Measurements from ENCODE around the gene SEMA3G.

Gene SEMA3G

DNA sequence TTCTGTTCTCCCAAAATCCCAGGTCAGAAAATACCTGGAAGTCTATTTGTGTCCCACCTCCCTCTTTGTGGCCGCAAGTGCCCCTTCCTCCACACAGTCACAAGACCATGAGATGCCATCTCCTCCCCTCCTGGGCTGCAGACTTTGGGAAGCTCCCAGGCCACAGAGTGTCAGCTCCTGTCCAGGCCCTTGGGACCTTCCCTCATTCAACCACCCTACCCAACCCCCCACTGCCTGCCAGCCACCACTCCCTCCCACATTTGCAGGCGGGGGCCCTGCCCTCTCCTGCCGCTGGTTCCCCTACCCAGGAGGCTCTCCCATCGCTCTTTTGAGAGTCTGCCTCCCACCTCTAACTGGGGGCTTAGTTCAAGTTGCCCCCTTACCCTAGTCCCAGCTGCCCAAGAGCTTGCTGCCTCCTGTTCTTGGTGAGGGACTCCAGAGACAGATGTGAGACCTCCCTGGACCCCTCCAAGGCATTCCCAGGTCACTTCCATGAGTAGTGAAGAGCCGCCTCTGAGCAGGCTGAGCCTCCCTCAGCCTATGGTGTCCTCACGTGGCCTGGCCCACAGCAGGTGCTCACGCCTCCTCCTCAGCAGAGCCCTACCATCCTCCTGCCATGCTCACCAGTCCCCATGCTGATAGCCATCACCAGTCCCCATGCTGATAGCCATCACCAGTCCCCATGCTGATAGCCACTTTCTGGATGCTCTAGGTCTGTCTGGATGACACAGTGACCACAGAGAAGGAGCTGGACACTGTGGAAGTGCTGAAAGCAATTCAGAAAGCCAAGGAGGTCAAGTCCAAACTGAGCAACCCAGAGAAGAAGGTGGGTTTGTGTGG, 34.4 kb upstream of the SEMA3G start:
- no peak for DNase-seq

DNA sequence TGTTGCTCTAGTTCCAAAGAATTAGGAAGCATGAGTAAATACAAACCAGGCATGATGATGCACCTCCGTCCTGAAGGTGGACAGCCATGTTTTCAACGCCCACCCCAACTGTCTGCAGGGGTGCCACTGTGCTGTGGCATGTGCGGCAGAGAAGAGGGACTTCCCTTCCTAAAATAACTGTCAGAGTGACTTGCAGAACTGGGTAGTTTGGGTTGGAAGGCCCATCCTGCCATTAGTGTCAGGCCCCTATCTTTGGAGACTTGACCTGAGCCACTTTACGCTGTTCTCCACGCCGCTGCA, 32.8 kb upstream of the SEMA3G start:
- DNase-seq, result no peak

DNA sequence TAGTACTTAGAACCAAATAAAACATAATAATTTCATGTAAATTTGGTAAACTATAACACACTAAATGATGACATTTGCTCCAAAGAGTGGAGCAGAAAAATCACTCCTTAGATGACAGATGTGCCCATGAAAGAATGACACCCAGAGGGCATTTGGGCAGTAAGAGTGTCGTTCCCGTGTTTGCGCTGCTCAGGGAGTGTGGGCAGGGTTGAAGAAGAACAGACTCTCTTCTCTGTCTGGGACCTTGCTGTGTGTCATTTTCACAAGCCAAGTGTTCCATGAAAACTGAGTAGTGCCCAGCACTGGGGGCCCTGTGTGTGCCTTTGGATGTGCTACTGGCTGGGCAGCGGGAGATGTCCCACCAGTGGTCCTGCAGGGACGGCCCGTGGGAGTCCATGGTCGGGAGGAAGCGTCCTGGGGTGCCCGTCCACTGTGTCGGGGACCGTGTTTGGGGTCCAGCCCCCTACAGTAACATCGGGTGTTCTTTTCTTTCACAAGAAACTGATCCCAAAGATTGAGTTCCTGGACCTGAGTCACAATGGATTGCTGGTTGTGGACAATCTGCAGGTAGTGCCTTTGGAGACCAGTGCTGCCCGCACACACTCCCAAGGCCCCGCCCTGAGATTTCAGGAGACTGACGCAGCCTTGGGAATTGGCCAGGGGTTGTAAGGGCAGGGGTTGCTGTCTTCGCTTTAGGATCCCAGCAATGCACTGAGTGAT, 32.3 kb upstream of the SEMA3G start:
- no peak for DNase-seq

DNA sequence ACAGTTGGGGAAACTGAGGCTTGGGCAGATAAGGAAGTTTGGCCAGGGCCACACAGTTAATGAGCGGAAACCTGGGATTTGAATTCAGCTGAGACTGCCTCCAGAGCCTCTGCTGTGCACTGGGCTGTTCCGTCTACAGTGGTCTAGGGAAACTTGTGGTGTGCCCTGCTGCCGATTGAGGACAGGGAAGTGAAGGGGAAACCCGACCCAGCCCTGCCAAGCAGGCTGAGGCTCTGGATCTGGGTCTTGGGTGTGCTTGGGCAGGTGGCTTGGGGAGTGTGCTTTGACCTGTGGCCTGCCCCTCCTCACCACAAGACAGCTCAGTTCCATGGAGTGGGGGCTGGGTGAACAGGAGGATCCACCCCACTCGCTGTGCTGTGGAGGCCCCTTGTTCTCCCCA, 28.1 kb upstream of the SEMA3G start:
- DNase-seq, result no peak

DNA sequence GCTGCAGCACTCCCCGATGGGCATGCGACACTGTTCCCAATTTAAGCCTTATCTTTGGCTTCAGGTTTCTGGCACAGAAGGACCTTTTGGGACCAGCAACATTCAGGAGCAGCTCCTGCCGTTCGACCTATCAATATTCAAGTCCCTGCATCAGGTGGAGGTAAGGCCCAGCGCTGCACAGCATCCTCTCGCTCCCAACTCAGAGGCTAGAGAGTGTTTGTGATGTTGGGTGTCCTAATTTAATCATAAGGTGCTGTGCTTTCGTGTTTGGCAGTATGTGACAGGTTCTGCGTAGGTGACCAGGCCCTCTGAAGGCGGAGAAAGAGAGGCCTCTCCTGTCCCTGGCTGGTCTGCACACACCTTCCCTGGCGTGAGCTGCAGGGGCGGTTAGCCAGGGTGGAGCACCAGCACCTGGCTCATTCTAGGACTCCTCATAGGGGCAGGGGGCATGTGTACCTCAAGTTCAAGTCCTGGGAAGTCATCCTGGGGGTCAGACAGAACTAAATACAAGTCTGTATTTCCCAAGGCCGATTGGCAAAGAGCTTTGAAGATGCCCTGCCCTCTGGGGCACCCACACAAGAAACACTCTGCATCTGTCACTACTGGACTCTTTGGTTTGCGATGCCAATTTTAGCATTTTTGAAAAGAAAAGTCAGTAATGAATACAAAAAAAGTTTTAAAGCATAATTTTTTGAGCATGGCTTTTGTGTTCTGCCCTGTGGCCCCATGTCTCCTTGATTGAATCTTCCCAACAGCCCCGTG, 27.5 kb upstream of the SEMA3G start:
- no peak for DNase-seq

DNA sequence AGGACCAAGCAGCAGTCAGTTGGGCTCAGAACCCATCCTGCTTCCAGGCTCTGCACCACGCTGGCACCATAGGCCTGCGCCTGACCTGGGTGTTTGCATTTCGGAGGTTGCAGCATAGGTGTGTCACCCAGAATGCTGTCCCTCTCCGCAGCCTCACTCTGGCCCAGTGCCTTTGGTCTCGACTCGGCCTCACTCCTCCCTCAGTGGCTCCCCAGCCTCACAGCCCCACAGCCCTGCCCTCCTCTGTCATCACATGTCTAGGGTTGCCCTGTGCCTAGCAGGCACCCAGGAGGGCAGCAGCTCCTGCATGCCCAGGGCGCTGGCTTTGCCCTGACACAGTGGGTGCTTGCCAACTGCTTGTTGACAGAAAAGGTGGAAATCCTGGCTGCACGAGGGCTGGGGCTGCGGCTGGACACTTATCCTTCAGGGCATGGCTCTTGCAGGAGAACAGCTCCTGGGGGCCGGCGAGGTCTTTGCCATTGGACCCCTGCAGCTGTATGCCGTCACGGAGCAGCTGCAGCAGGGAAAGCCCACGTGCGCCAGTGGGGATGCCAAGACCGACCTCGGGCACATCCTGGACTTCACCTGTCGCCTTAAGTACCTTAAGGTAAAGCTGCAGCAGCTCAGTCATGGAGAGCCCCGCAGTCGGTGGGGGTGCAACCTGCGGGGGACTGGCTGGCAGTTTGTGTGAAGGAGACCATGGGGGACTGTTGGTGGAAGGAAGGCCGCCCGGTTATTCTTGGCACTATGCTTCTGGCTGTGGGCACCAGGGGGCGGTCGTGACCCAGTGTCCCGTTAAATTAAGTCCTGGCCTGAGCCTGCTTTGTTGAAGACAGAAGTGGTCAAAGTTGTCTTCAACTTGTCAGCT, 26.7 kb upstream of the SEMA3G start:
- DNase-seq, result peak; percentile 55

DNA sequence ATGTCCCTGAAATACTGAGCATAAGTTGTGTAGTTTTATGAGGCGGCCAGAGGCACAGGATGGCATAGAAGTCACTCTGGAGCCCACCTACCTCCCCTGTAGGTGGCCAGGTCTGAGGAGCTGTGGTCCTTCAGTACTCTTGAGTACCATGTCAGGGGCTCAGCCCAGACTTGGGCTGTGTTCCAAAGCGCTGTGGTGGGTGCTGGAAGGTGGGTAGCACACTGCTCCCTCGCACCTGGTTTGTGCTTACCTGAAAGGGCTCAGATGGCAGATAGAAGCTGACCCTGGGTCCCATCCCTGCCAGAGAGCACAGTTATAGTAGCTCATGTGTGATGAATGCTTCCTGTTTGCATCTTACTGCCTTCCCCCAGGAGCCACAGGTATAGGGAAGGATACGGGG, 26.0 kb upstream of the SEMA3G start:
- DNase-seq, result no peak

DNA sequence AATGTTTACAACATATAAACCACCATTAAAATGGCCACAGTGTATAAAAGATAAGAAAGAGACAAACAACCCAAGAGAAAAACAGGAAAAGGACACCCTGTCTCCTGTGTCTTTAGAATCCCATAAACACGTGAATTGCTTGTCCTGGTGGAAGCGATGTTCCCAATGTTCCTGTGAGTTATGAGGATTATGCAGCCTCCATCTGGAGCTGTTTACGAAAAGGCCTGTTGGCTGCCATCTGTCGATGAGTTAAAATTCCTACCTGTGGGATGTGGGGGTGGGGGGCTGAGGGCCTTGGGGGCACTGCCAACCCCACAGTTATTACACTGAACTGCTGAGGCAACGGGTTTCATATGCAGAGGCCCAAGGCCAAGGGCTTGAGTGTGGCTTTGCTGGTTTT, 24.1 kb upstream of the SEMA3G start:
- no peak for DNase-seq

DNA sequence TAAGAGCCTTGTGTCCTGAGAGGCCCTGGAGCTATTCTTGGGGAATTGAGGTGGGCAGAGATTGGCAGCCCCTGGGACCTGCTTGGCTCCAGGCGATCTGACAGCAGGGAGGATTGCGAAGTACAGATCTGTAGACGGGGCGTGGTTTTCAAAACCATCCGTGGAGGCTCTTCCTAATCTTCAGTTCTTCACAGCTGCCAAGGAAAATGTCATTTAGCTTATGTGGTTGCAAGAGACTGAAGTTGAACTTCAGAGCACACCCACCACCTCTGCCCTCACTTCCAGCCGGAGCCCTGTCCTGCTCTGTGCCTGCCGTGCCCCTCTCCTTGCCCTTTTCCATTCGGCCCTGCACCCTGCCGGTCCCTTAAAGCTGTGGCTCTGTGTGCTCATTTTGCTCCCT, 23.4 kb upstream of the SEMA3G start:
- DNase-seq, result no peak

DNA sequence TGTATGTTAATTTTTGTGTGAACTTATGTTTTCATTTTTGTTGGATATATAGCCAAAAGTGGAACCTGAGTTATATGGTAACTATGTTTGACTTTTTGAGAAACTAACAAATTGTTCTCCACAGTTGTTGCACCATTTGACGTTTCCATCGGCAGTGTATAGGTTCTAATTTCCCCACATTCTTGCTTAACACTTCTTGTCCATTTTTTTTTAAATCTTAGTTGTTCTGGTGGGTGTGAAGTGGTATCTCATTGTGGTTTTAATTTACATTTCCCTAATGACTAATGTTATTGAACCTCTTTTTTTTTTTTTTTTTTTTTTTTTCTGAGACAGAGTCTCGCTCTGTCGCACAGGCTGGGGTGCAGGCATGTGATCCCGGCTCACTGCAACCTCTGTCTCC, 18.5 kb upstream of the SEMA3G start:
- no peak for DNase-seq

DNA sequence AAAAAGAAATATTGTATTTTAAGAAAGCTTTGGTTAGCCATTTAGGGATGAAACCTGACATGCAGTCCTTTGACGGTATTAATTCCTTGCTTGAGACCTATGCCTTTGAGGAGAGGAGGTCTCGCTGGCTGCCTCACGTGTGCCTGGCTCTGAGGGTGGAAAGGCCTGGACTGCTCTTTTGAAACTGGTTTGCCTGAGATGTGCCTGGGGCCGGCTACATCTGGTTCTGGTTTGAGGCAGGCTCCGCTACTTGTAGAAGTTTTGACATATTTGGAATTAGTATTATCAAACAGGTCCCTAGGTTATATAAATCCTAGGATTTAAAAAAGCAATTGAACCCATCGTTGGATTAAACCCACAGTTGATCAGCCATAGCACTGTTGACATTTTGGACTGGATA, 17.0 kb upstream of the SEMA3G start:
- no peak for DNase-seq

DNA sequence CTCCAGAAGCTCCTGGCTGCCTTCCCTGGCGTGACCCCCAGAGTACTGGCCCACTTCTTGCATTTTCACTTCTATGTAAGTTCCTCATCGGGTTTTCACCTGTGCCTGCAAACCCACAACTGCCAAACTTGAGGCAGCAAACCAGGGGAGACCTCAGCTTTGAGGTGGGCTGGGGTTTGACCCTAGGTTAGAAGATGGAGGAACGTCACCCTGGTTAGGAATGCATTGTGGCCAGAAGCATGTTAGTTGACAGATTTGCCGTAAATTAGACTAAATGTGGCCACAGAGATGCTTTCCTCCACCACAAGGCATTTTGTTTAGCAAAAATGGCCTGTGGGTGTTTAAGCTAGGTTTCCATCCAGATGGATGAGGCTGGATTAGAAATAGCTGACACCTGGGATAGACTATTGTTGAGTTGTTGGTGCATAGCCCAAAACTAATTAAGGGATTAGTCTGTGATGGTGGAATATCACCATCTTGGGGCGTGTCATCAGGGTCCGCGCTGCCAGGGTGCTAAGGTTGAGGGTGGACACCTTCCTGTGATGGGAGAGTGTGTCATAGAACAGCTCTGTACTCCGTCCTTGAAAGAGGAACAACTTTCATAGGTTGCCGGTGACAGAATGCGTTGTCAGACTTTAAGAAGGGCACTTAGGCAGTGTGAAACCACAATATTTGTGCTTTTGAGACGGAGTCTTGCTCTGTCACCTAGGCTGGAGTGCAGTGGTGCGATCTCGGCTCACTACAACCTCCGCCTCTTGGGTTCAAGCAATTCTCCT, 14.1 kb upstream of the SEMA3G start:
- no peak for DNase-seq

DNA sequence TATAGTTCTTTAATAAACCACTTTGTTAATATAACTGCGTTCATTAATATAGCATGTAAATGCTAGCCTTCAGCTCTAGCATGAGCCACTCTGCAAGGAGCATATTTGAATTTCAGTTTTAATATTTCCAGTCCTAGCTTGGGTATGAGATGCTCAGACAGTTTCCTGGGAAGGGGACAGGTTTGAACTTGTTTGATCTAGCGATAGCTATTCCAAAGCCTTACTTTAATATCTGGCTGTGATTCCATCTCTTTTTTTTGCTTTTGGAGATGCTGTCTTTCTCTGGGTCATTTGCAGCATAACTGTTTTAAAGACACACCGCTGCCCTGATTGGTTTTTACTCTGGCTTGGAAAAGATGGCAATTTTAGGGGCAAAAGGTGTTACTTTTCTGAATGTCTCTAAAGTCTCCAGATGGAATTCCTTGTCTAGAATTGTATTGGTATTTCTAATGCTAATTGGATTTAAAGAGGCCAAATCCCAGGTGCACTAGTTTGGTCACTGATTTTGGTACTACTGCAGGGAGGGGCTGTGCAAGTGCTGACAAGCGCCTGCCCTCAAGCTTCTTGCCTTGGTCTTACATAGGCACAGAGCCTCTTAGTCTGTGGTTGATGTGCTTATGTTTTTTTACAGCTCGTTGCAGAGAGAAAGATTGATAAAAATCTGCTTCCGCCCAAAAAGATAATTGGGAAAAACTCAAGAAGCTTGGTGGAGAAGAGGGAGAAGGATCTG, 13.3 kb upstream of the SEMA3G start:
- DNase-seq, result no peak

DNA sequence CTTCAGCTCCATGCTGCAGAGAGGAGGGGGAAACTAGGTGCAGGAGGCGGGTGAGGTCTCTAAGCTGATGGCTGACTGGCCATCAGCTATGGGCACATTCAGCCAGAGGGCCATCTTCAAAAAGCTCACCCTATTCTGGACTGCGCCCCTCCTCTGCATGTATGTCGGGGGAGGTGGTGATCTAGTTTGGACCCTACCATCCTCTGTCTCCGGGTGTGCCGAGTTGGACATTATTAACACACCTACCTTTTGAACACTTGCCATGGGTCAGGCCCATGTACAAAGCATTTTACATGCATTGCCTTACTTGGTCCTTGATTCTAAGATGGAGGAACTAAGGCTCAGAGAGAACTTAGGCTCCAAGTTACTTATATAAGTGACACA, 11.9 kb upstream of the SEMA3G start:
- no peak for DNase-seq

DNA sequence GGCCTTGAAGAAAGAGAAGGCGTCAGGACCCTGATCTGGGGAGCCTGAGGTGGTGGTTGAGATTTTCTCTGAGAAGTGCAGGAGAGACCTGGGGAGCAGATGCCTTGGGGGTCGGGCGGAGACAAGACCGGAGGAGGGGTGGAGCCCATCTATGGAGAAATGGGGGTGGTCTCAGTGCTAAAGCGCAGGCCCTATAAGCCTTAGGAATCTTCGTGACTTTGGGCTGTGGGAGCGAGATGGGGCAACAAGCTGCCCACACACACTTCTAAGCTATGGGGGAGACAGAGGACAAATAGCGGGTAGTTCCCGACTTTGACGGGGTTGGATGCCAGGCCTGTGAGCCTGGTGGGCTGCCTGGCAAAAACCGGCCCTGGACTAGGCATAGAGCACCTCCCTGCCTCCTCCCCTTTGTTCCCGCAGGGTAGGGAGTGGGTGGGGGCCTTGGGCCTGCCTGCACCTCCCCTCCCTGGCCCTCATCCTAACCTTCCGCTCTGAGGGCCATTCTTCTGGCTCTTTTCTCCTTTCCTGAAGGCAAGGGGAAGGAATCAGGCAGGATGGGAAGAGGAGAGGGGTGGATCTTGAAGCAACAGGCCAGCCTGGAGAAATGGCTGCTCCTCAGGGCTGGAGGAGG, 11.4 kb upstream of the SEMA3G start:
- no peak for DNase-seq

DNA sequence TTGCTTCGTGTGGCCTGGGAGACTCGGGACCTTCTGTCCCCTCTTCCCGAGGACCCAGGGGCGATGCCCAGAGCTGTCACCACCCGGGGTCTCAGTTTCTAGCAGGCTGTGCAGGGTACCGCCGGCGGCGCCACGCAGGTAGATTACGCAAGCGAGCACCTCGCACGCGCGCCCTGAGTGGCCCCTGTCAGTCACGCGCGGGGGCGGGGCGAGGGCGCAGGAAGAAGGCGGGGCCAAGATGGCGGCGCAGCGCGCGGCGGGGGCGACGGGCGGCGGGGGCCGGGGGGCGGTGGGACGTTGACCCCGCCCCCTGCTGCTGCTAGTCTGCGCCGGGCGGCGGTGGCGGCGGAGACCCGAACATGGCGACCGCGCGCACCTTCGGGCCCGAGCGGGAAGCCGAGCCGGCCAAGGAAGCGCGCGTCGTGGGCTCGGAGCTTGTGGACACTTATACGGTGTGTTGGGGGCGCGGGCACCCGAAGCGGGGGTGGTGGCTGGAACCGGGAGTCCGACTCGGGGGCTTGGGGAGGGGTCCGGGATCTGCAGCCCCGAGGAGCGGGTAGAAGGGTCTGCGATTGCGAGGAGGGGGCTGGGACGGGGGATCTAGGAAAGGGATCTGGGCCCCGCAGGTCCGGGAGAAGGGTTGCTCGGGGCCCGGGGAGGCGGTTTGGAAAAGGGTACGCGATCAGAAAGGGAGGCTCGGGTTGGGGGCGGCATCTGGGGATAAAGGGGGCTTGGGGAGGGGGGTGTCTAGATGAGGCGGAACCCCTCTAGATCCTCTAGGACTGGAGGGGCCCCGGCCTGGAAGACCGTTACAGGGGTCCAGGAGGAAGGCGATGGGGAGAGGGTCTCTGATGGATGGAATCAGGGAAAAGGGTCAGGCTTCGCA, 10.6 kb upstream of the SEMA3G start, which contains the start of gene NISCH:
TSS of gene NISCH (plus strand) at position 322 of the 886 bp plus-strand sequence. CDS start at position 360, 38 bp downstream.
- peak; percentile 93 for DNase-seq

DNA sequence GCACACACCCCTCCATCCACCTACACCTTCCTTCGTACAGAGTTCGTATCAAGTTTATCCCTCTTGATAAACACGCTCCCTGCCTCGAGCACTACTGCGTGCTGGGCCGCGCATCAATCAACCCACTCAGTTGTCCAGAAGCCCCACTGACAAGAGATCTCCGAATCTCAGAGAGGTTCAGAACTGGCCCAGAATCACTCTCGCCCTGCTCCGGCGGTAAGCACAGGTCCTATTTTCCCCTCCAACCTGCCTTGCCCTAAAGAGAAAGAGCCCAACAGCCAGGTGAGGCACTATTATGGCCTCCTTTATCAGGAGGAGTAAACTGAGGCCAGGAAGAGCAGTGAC, 10.0 kb upstream of the SEMA3G start:
- DNase-seq, result peak; percentile 12

DNA sequence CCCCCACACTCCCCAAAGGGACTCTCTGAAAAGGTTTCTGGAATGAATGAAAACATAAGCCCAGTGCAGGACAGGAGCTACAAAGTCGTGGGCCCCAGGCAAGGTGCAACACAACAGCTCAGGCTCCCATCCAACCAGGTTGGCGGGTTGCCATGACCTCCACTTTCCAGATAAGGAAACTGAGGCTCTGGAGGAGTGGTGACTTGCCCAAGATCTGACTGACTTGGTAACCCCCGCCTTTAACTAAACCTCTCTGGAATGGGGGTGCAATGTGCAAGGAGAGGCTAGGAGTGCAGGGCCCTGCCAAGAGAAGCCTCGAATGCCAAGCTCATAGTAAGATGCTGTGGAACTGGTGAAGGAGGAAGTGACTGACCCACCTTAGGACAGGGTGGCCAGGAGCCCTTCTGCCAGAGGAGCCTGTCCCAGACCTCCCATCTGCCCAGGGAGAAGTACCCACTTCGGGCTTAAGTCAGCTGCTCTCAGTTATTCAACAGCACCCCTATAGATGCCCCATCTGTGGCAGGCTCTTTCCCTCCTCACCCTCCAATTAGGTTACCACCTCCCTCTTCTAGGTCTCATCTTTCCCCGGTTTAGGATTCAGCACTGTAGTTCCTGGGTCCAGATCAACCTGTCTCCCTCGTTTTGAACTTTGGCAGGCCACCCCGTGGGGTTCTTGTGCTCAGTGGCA, 9.5 kb upstream of the SEMA3G start:
- no peak for DNase-seq
